SK-N-MC (cell line): Measurements from ENCODE around the gene CROCC.
"Not testable (repeated sequence)": the region's sequence is repeated elsewhere in the genome, so short reads cannot be mapped to it uniquely, and the experiment has no call there.

ENCODE experiments used
- DNase-seq: peaks from one replicate; pipeline ENCODE4 v3.0.0-alpha.2; 2011; ENCODE audit warnings: low read depth, low spot score
- H3K27ac ChIP-seq: fragments of 200-600 bp; sonication (generic); 2 replicates; pipeline ENCODE4 v1.5.1; 2016; ENCODE audit warnings: mixed run types
- H3K36me3 ChIP-seq: fragments of 200-600 bp; sonication (generic); 2 replicates; pipeline ENCODE4 v1.6.1; 2017; ENCODE audit warnings: antibody characterized with exemption, low read length, mixed read lengths; ENCODE audit not compliant: insufficient read depth
- H3K4me3 ChIP-seq: fragments of 200-600 bp; sonication (generic); 2 replicates; pipeline ENCODE4 v1.5.1; 2016
- H3K9ac ChIP-seq: fragments of 200-600 bp; sonication (generic); 2 replicates; pipeline ENCODE4 v1.8.0; 2017; ENCODE audit warnings: mixed run types, mixed read lengths; ENCODE audit not compliant: insufficient read length
- H3K9me3 ChIP-seq: fragments of 200-600 bp; sonication (generic); 2 replicates; pipeline ENCODE4 v1.6.1; 2017; ENCODE audit warnings: low read depth, mild to moderate bottlenecking, antibody characterized with exemption, low read length, moderate library complexity, mixed read lengths
- EZH2 ChIP-seq: fragments of 200-600 bp; sonication (generic); IDR thresholded peaks from one replicate; pipeline ENCODE4 v1.6.1; 2017; ENCODE audit warnings: antibody characterized with exemption
- FOXP2 ChIP-seq: optimal IDR thresholded peaks from 2 replicates; pipeline ENCODE3; 2011; ENCODE audit warnings: mild to moderate bottlenecking, moderate library complexity; ENCODE audit not compliant: insufficient read depth; ENCODE audit errors: extremely low read length, control extremely low read depth
- POLR2AphosphoS5 ChIP-seq: IDR thresholded peaks from 2 replicates; pipeline ENCODE4 v1.6.1; 2012; ENCODE audit warnings: mild to moderate bottlenecking, low read depth, low read length, borderline replicate concordance

CROCC gene

GRCh38 chr1:16954579-16954978 is 32.8 kb downstream of the CROCC start:
- Histone ChIP-seq H3K27ac (no peak overlapping the region), H3K4me3 (no peak overlapping the region), H3K36me3 (no peaks in the 10 kb centered on the region), H3K9ac (no peak overlapping the region), H3K9me3 (no peaks in the 10 kb centered on the region)
- TF ChIP-seq EZH2 (no peak), FOXP2 (no peak), POLR2AphosphoS5 (no peak)
- no peak for DNase-seq

GRCh38 chr1:16955186-16955585 is 33.5 kb downstream of the CROCC start:
- no peak for DNase-seq
- H3K9ac ChIP-seq: no peak overlapping the region
- H3K27ac ChIP-seq: no peak overlapping the region
- H3K9me3 ChIP-seq: no peaks in the 10 kb centered on the region
- no peak overlapping the region for H3K4me3 ChIP-seq
- TF ChIP-seq POLR2AphosphoS5 (no peak), EZH2 (no peak), FOXP2 (no peak)
- H3K36me3 ChIP-seq: no peaks in the 10 kb centered on the region

GRCh38 chr1:16956775-16957174 is 35.0 kb downstream of the CROCC start:
- TF ChIP-seq EZH2 (no peak), POLR2AphosphoS5 (no peak), FOXP2 (no peak)
- H3K9ac ChIP-seq: no peak overlapping the region
- no peak overlapping the region for H3K27ac ChIP-seq
- DNase-seq: no peak
- H3K36me3 ChIP-seq: no peaks in the 10 kb centered on the region
- H3K9me3 ChIP-seq: no peaks in the 10 kb centered on the region
- no peak overlapping the region for H3K4me3 ChIP-seq

- TF ChIP-seq EZH2 (no peak), FOXP2 (no peak), POLR2AphosphoS5 (no peak)
- no peak overlapping the region for H3K9ac ChIP-seq
These were observed 36.0 kb downstream of the CROCC start for GRCh38 chr1:16957731-16958130.

DNA sequence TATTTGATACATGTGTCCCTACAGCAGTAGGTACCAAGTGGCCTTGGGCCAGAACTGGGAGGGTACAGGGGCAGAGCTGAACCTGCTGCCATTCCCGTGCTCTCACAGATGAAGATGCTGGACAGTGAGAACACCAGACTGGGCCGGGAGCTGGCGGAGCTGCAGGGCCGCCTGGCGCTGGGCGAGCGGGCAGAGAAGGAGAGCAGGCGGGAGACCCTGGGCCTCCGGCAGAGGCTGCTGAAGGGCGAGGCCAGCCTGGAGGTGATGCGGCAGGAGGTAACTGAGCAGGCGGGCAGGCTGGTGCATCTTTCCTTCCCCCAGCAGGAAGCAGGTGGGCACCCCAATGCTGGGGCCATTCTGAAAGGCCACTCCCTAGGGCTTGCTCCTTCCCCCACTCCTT is 36.7 kb downstream of the CROCC start:
- H3K9me3 ChIP-seq: no peaks in the 10 kb centered on the region
- TF ChIP-seq EZH2: no peak
- no peak for TF ChIP-seq POLR2AphosphoS5
- no peak for TF ChIP-seq FOXP2

More at GRCh38 chr1:16957731-16958130, 36.0 kb downstream of the CROCC start:
- no peak for DNase-seq
- Histone ChIP-seq H3K4me3 (no peak overlapping the region), H3K27ac (no peak overlapping the region), H3K9me3 (no peaks in the 10 kb centered on the region), H3K36me3 (no peaks in the 10 kb centered on the region)

GRCh38 chr1:16960560-16961296 is 39.0 kb downstream of the CROCC start:
- Histone ChIP-seq H3K9me3 (no peaks in the 10 kb centered on the region), H3K4me3 (no peak overlapping the region), H3K36me3 (no peaks in the 10 kb centered on the region), H3K27ac (no peak overlapping the region), H3K9ac (no peak overlapping the region)
- TF ChIP-seq EZH2 (no peak), FOXP2 (no peak), POLR2AphosphoS5 (no peak)
- DNase-seq: no peak

More for the DNA sequence above, 36.7 kb downstream of the CROCC start:
- no peak overlapping the region for H3K9ac ChIP-seq
- DNase-seq: no peak
- H3K27ac ChIP-seq: no peak overlapping the region
- H3K4me3 ChIP-seq: no peak overlapping the region
- H3K36me3 ChIP-seq: no peaks in the 10 kb centered on the region

GRCh38 chr1:16961297-16962133 is 39.8 kb downstream of the CROCC start:
- Histone ChIP-seq H3K27ac (no peak overlapping the region), H3K9me3 (no peaks in the 10 kb centered on the region), H3K36me3 (no peaks in the 10 kb centered on the region), H3K9ac (no peak overlapping the region), H3K4me3 (no peak overlapping the region)
- TF ChIP-seq FOXP2 (no peak), POLR2AphosphoS5 (no peak), EZH2 (no peak)
- DNase-seq: no peak

GRCh38 chr1:16964169-16964568 is 42.4 kb downstream of the CROCC start:
- not testable (repeated sequence) for H3K36me3 ChIP-seq, H3K9me3 ChIP-seq, H3K27ac ChIP-seq, DNase-seq, H3K9ac ChIP-seq, H3K4me3 ChIP-seq
